Left renal pelvis (tissue), 4 donors: ENCODE measurements around the gene XYLT1. TPM values are rescaled to one million over a fixed set of nuclear protein-coding genes. Genes with fewer than 3 reads are reported as not detected.

Experiments
- DNase-seq, 4 donors: peaks; one replicate each; pipeline ENCODE4 v3.0.0-alpha.2; 2013; ENCODE audit warnings: low read depth in 4 of 4, low spot score in 3 of 4
- polyA plus RNA-seq, 4 donors: library from polyadenylated mRNA; unstranded; fragments of 120-200 nt; gene quantifications; one replicate each; pipeline ENCODE4 v1.2.1, GENCODE V29; 2013; ENCODE audit not compliant: insufficient read length in 4 of 4

XYLT1 gene
- polyA plus RNA-seq, 4 donors, result 5.8 to 8.6 (median 7.3) TPM

DNA sequence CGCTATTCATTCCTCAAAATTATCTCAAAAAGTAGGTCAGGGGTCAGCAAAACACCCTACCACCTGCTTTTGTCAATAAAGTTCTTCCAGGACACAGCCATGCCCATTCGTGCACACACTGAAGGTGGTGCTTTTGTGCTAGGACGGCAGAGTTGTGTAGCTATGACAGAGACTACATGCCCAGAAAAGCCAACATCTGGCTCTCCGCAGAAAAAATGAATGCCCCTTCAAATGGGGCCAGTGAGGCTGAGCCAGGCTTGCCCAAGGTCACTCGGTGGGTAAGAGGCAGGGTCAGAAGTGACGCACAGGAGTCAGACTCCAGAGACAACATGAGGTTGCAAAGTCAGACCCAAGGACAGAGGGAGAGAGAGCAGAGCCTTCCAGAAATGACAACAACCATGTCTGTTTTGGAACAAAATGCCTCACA is 200.1 kb downstream of the XYLT1 start:
- DNase-seq, result no peak

GRCh38 chr16:17270111-17270510 is 200.6 kb downstream of the XYLT1 start:
- DNase-seq, result no peak

DNA sequence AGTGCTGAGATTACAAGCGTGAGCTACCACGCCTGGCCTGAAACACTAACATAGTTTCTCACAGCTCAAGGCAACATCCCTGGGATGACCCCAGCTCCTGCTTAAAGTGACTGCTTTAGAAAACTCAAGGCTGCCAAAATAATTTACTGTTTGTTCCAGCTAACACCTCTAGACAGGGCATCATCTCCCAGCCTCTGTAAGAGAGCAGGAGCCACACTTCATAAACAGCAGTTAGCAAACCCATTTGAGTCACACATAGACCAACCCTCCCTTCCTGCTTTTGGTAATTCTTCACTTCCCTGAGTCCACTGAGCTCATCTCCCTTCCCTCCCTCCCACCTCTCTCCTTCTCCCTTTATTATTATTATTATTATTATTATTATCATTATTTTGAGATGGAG is 201.3 kb downstream of the XYLT1 start:
- no peak for DNase-seq

DNA sequence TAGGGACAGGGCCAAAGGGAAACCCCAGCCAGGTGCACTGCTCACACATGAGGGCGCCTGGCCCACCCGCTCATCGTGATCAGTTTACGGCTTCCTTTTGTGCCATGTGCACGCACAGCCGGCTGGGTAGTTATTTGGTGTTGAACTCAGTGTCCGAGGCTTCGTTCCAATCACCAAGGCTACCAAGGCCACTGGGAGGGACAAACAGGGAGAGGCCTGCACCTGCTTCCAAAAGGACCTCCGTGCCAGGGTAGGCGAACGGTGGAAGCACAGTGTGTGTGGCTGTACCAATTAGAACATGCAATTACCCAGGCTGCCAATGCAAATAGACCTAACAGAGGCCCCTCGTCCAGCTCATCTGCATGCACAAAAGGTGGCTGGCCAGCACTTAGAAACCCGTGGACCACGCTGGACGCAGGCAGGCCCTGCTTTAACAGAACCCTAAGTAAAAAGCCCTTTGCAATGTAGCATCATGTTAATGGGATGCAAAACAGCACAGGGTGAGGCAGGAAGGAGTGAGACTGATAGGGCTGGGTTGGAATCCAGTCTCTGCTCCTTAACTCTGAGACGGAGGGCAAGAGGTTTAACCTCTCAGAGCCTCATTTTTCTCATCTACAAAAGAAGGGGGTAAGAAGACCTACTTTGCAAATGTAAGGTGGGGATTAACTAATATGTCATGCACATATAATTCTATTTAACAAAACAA is 204.0 kb downstream of the XYLT1 start:
- DNase-seq, result no peak

DNA sequence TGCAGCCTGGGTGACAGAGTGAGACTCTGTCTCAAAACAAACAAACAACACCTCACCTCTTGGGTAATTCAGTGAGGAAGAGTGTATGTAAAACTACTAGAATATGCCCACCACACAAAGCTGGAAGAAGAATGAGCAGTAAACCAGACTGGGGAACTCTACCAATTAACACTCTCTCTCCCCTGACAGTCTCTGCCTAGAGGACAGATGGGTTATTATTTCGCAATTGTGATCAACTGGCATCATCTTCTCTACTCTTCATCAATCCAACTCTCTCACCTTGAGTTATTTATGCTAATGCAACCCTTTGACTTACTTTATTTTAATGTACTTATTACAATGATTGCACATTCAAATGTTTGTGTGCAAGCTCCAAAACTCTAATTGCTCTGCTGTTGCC is 205.6 kb downstream of the XYLT1 start:
- DNase-seq, result no peak

- no peak for DNase-seq
Measured at GRCh38 chr16:17261197-17261858, 209.4 kb downstream of the XYLT1 start.

DNA sequence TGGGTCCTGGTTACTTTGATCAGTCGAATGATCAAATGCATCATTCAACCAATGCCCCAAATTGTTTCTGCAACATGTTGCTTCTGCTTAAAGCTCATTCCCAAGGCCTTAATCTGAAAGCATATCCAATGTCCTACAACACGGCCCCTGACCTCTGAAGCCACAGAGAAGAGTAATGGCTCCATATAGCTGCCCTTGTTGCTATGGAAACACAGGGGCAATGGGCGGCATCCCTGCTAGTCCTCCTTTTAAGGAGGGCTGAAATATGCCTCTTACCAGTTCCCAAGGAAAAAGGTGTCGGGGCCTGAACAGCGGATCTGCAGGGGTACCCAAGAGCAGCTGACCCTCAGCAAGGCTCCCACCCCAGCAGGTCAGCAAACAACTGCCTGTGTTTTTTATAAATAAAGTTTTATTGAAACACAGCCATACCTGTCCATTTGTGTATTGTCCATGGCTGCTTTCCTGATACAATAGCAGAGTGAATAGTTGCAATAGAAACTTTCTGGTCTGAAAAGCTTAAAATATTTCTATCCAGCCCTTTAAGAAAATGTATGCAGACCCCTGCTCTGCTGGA is 210.4 kb downstream of the XYLT1 start:
- DNase-seq, result no peak

DNA sequence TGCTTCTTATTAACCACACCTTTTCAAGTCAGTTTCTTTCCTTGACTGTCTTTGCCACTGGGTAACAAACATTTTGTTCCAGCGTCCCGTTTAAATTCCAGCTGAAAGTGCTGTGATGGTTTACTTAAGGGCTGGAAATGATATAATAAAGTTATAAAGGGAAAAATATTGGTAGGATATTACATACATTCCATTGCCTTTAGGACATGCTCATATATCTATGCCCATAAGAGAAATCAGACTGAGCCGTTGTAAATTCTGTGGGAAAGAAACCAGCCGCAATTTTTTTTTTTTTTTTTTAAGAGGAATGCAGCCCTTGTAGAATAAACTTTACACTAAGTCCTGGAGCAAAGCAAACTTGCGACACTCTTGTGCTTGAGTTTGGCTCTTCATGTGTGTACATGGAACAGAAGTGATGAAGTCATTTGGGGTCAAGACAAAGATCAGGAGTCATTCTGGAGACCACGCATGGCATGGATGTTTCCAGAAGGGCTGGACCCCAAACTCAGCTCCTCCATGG is 210.9 kb downstream of the XYLT1 start:
- DNase-seq, result no peak

DNA sequence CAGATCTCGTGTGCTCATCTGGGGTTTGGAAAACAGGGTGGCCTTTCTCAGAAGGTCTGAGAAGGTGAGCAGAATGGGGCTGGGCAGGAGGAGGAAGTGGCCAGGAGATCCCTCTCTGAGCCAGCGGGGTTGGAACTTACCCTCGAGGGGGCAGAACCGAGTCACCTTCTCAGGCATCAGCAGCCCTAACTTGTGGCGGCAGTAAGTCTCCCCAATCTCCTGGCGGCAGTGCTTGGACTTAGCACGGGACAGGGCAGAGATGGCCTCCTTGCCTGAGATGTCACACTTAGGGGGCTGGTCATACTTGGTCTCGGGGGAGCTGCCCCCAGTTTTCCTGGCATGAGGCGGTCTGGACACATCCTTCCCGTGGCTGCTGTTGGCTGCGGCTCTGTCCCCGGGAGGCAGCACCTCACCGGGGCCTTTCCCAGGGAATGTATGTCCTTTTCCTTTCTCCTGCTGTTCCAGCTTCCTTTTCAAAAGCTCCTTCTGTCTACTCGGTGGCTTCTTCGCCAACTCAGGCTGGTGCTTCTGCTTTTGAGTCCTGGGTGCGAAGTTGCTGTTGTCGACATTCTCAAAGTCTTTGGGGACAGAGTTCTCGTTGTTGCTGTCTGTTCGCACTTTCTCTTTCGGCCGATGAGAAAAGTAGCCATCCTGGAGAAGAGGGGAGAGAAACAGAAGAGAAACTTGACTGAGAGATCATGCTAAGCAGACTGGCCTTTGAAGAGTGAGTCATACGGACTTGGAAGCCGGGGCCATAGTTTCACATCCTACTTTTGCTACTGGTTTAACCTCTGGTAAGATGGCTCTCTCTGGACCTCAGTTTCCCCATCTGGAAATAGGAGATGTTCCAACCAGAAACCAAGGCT is 211.7 kb downstream of the XYLT1 start:
- no peak for DNase-seq

GRCh38 chr16:17258077-17258599 is 212.6 kb downstream of the XYLT1 start:
- DNase-seq, result no peak

- DNase-seq, result no peak
Measured at GRCh38 chr16:17257426-17258023, 213.2 kb downstream of the XYLT1 start.

DNA sequence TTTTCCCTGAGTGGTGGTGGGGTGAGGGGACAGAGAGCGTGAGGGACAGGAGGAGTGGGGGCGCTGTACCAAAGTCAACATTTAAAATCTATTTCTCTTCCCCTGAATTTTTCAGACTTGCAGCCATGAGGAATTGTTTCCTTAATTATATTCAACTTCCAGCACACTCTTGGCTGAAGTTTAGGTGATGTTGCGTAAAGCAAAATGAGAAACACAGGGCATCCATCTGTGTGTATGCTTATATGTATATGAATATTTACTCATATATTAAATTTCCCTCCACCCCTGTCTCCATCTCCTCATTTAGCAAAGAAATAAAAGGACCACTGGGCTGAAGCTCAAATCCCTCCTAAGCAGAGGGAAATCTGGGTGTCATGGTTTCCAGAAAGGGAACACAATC is 218.1 kb downstream of the XYLT1 start:
- no peak for DNase-seq

GRCh38 chr16:17252064-17252463 is 218.7 kb downstream of the XYLT1 start:
- no peak for DNase-seq

DNA sequence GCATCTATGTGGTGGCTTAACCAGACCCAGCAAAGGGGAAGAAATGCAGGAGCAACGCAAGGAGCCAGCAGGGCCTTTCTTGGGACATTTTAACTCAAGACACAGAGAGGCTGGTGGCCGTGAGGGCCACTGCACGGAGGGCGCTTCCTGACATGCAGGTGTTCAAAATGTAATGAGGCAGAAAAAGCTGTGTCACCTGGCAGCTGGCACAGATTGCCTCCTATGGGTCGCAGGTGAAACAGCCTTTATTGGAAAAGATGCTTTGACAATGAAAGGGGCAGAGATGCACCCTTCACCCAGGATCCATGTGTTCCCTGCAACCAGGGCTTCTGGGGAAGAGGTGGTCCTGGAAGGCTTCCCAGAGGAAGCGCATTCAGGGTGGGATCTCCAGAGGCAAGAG is 219.3 kb downstream of the XYLT1 start:
- DNase-seq, result no peak

GRCh38 chr16:17246974-17247732 is 223.6 kb downstream of the XYLT1 start:
- no peak for DNase-seq

- no peak for DNase-seq
Measured at GRCh38 chr16:17246268-17246885, 224.4 kb downstream of the XYLT1 start.

GRCh38 chr16:17245776-17246175 is 225.0 kb downstream of the XYLT1 start:
- no peak for DNase-seq

GRCh38 chr16:17244872-17245551 is 225.7 kb downstream of the XYLT1 start:
- no peak for DNase-seq
